Thymus (tissue), 11 donors: ENCODE measurements around the gene RRN3. TPM values are rescaled to one million over a fixed set of nuclear protein-coding genes. Genes with fewer than 3 reads are reported as not detected.
A peak's percentile ranks its signal among the peaks of the same experiment; 100 is the strongest.
"Not testable (repeated sequence)": the region's sequence is repeated elsewhere in the genome, so short reads cannot be mapped to it uniquely, and the experiment has no call there.

ENCODE experiments used
- DNase-seq, 9 donors: peaks; one replicate each; pipeline ENCODE4 v3.0.0-alpha.2; 2013; ENCODE audit warnings: low spot score in 9 of 9, low read depth in 6 of 9, missing footprints in 1 of 9
- H3K27ac ChIP-seq, 2 donors: one replicate each; pipeline ENCODE4 v1.5.1; 2013; ENCODE audit warnings: control low read depth in 1 of 2, low read depth in 1 of 2, low read length in 1 of 2, mild to moderate bottlenecking in 1 of 2, moderate library complexity in 1 of 2
- H3K27me3 ChIP-seq, 2 donors: one replicate each; pipeline ENCODE4 v1.5.1; 2013; ENCODE audit warnings: low read length in 1 of 2; ENCODE audit not compliant: control insufficient read depth in 2 of 2, insufficient read depth in 1 of 2
- H3K36me3 ChIP-seq, 2 donors: one replicate each; pipeline ENCODE4 v1.5.1; 2013; ENCODE audit warnings: low read length in 1 of 2, mild to moderate bottlenecking in 1 of 2, moderate library complexity in 1 of 2; ENCODE audit not compliant: control insufficient read depth in 2 of 2, insufficient read depth in 2 of 2
- H3K4me1 ChIP-seq, 2 donors: one replicate each; pipeline ENCODE4 v1.5.1; 2013; ENCODE audit warnings: low read length in 2 of 2; ENCODE audit not compliant: control insufficient read depth in 2 of 2, insufficient read depth in 2 of 2
- H3K4me3 ChIP-seq, 2 donors: one replicate each; pipeline ENCODE4 v1.5.1; 2013; ENCODE audit warnings: low read length in 2 of 2, control low read depth in 1 of 2, mild to moderate bottlenecking in 1 of 2
- H3K9me3 ChIP-seq, 2 donors: one replicate each; pipeline ENCODE4 v1.5.1; 2013; ENCODE audit warnings: low read length in 1 of 2, mild to moderate bottlenecking in 1 of 2; ENCODE audit not compliant: control insufficient read depth in 2 of 2, insufficient read depth in 1 of 2
- WGBS: extraction: QIAGEN DNeasy Blood & Tissue Kit; methylation state at CpG from one replicate; pipeline ENCODE4 v1.1.7; 2013; 5-methylcytosine and 5-hydroxymethylcytosine counted together
- polyA plus RNA-seq: library from polyadenylated mRNA; stranded (reverse); fragments of 200-250 nt; gene quantifications from one replicate; pipeline ENCODE4 v1.2.3, GENCODE V29; 2013
- total RNA-seq: library from RNA; stranded (reverse); fragments of 120-200 nt; gene quantifications from one replicate; pipeline ENCODE4 v1.2.4, GENCODE V29; 2013
- donor health status: healthy.

RRN3 gene
- total and polyA plus RNA-seq, 2 donors: 23.9 to 38.5 TPM

DNA sequence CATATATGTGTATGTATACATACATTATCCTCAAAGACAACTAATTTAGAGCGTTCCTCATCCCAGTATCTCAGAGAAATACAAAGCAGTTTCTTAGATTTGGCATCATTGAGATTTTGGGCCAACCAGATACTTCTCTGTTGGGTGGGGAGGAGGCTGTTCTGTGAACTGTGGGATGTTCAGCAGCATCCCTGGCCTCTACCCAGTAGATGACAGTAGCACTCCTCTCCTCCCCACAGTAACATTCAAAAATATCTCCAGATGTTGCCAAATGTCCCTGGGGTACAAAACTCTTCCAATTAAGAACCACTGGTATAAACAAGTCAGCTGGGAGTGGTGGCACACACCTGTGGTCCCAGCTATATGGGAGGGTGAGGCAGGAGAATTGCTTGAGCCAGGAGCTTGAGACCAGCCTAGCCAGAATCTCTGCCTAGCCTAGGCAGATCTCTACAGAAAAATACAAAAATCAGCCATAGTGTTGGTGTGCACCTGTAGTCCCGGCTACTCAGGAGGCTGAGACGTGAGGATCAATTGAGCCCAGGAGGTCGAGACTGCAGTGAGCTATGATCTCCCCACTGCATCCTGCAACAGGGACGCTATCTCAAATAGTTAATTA lies 6.4 kb upstream of the RRN3 start:
- H3K36me3 ChIP-seq, DNase-seq, H3K27ac ChIP-seq, H3K4me3 ChIP-seq, H3K4me1 ChIP-seq, H3K9me3 ChIP-seq, H3K27me3 ChIP-seq: not testable (repeated sequence)
- WGBS: 89% methylated on average over 5 of the region's 5 CpGs

DNA sequence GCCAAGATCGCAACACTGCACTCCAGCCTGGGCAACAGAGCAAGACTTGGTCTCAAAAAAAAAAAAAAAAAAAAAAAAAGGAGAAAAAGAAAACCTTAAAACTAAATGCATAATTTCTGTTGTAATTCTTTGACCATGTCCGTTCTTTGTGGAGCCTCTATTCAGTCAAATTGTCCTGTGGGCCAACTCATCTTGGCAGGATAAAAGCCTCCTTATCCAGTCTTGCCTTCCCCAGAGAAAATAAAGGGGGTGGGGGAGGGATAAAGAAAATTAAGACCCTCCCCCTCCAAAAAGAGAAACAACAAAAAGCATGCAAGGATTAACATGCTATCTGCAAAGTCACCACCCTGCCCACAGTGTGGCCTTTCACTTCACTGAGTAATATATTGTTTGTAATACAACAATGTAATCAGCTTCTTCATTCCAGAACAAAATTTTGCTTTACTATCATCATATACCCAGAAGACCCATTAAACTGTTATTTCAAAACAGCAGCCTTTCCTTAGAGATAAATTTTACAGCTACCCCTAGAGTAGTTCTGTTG lies 5.4 kb upstream of the RRN3 start:
- H3K36me3 ChIP-seq, H3K4me1 ChIP-seq, DNase-seq, H3K4me3 ChIP-seq, H3K27ac ChIP-seq, H3K9me3 ChIP-seq, H3K27me3 ChIP-seq: not testable (repeated sequence)
- WGBS: 99% methylated on average over 2 of the region's 2 CpGs

DNA sequence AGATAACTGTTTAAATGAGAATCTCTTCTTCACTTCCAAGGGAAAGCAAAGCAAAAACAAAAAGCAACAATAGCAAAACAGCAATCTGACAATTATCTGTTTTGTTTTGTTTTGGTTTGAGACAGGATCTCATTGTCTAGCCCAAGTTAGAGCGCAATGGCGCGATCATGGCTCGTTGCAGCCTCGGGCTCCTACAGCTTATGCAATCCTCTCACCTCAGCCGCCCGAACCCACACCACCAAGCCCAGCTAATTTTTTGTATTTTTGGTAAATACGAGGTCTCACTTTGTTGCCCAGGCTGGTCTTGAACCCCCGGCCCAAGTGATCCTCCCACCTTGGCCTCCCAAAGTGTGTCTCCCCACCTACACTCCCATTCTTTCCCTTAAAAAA lies 2.5 kb upstream of the RRN3 start:
- H3K36me3 ChIP-seq, H3K4me3 ChIP-seq, H3K9me3 ChIP-seq, DNase-seq, H3K27me3 ChIP-seq, H3K27ac ChIP-seq: not testable (repeated sequence)
- peaks cover 3 to 11% of the 10 kb centered on the region in 2 donors for H3K4me1 ChIP-seq
- 92% methylated on average over 9 of the region's 9 CpGs for WGBS

DNA sequence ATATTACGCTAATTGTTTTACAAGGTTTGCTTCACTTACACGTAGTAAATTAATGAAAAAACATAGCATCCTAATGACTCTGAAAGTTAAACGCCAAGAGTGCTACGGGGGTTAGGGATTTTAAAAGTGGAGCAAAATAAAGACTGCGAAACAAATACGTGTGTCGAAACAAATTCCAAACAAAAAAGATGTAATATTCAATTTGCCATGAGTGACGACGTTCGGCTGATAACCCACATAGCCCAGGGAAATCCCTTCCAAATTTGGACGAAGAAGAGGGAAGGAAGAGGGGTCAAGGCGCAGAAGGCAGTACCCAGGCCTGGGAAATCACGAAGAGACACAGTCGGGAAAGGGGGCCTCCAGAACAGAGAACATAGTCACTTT lies 509 bp downstream of the RRN3 start:
- 11% methylated on average over 14 of the region's 14 CpGs for WGBS
- H3K4me1 ChIP-seq: peaks cover 3 to 11% of the 10 kb centered on the region in 2 donors

DNA sequence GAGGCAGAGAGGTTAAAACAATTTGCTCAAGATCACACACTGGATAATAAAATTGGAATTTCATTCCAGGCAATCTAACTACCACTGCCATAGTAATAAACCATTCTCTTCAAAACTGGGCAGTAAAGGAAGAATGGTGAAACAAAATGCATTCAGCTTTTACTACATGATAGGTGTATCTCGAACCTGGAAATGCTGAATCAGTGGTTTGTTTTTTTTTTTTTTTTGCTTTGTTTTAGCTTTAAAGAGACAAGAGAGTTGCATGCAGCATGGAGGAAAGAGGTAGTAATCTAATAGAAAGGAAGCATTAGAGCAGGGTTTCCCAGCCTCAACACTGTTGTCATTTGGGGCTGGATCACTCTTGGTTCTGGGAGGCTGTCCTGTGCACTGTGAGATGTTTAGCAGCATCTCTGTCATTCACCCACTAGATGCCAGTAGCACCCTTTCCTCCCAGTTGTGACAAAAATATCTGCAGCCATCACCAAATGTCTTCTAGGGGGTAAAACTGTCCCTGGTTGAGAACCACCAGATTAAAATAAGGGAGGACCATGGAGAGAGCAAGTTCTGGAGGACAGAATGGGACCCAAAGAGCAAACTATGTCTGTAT lies 3.3 kb downstream of the RRN3 start:
- H3K4me3 ChIP-seq, H3K27ac ChIP-seq, H3K27me3 ChIP-seq, DNase-seq, H3K36me3 ChIP-seq, H3K9me3 ChIP-seq: not testable (repeated sequence)
- peaks cover 3 to 11% of the 10 kb centered on the region in 2 donors for H3K4me1 ChIP-seq
- 97% methylated on average over 1 of the region's 1 CpG for WGBS

More for the DNA sequence above, 509 bp downstream of the RRN3 start:
- Histone ChIP-seq H3K4me3 (peak overlapping the region; percentile 55 to 77), H3K27ac (peak overlapping the region in 1 of 2 donors; percentile 87)
- not testable (repeated sequence) for H3K36me3 ChIP-seq, DNase-seq, H3K27me3 ChIP-seq, H3K9me3 ChIP-seq

DNA sequence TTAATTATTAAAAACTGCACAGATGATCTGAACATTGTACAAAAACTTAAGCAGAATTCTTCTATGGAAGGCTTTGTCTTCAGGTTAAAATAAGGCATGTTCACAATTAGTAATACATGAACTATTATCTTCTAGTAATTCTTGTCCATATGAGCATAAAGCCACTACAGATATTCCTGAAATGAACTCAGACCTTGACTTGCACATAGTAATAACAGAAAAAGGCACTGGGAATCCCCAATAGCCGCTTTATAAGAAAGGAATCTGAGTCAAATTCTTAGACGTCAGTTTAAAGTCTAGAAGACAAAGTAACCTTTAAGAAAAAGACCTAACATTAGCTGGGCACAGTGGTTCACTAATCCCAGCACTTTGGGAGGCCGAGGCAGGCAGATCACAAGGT lies 11.3 kb downstream of the RRN3 start:
- peaks cover 0 to 11% of the 10 kb centered on the region in 2 donors for H3K36me3 ChIP-seq
- not testable (repeated sequence) for DNase-seq, H3K4me3 ChIP-seq, H3K27ac ChIP-seq, H3K27me3 ChIP-seq, H3K9me3 ChIP-seq, H3K4me1 ChIP-seq
- WGBS: 98% methylated on average over 3 of the region's 3 CpGs

DNA sequence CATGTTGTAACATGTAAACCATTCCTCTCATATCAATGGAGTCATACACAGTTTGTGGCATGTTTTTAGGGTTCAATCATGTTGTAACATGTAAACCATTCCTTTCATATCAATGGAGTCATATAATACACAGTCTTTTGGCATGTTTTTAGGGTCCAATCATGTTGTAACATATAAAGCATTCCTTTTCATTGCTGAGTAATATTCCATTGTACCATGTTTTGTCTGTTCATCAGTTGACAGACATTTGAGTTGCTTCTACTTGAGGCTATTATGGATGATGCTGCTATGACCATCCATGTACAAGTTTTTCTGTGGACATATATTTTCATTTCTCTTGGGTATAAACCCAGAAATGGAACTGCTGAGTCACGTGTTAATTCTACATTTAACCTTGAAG lies 13.2 kb downstream of the RRN3 start:
- not testable (repeated sequence) for H3K9me3 ChIP-seq, H3K27ac ChIP-seq, DNase-seq, H3K4me1 ChIP-seq, H3K27me3 ChIP-seq, H3K4me3 ChIP-seq
- peaks cover 2 to 13% of the 10 kb centered on the region in 2 donors for H3K36me3 ChIP-seq
- WGBS: 44% methylated on average over 1 of the region's 1 CpG

DNA sequence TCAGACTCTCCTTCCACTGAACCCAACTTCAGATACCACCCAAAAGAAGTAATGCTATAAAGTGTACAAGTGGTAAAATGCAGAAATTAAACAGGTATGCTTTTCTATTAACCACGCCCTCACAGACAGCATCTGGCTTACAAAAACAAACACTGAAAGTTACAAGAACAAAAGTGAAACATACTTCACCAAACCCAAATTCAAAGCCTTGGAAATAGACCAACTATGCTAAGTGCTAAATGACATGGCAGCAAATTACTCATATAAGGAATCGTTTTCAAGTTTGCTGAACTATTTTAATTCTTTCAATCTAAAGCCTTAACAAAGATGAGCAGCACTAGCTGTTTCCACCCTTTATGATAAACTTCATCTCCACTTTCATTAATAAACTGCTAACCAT lies 17.9 kb downstream of the RRN3 start:
- peaks cover 32 to 36% of the 10 kb centered on the region in 2 donors for H3K36me3 ChIP-seq
- not testable (repeated sequence) for H3K27ac ChIP-seq, H3K27me3 ChIP-seq, H3K4me1 ChIP-seq, DNase-seq, H3K4me3 ChIP-seq, H3K9me3 ChIP-seq
- 96% methylated on average over 2 of the region's 2 CpGs for WGBS

DNA sequence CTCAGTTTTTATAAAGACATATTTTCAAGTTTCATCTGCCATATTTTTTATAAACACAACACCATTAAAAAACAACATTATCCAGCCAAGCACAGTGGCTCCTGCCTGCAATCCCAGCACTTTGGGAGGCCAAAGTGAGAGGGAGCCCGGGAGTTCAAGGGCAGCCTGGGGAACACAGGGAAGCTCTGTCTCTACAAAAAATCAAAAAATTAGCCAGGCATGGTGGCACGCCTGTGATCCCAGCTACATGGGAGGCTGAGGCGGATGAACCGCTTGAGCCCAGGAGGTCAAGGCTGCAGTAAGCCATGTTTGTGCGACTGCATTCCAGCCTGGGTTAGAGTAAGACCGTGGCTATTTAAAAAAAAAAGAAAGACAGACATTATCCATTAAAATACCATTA lies 21.0 kb downstream of the RRN3 start:
- H3K9me3 ChIP-seq: no peaks in the 10 kb centered on the region

More for the DNA sequence above, 21.0 kb downstream of the RRN3 start:
- DNase-seq: no peak
- Histone ChIP-seq H3K4me1 (no peaks in the 10 kb centered on the region), H3K27me3 (no peaks in the 10 kb centered on the region), H3K4me3 (no peak overlapping the region), H3K36me3 (peaks cover 34 to 35% of the 10 kb centered on the region in 2 donors), H3K27ac (no peak overlapping the region)
- WGBS: 98% methylated on average over 6 of the region's 6 CpGs
